Upper lobe of left lung (tissue), 6 donors: ENCODE data around the gene RGP1. TPM values are rescaled to one million over a fixed set of nuclear protein-coding genes. Genes with fewer than 3 reads are reported as not detected.
A peak's percentile ranks its signal among the peaks of the same experiment; 100 is the strongest.

ENCODE experiments used
- ATAC-seq, 2 donors: fragments of 200-7000 bp; cut with Tn5 transposase; one replicate each; pipeline ENCODE4 v1.9.1; 2022; ENCODE audit warnings: mild to moderate bottlenecking in 2 of 2, moderate library complexity in 2 of 2; ENCODE audit not compliant: low FRiP score in 2 of 2
- DNase-seq, 2 donors: peaks; one replicate each; pipeline ENCODE4 v3.0.0-alpha.2; 2019 to 2020
- H3K27ac ChIP-seq, 4 donors: fragments of 200-600 bp; sonication (generic); one replicate each; pipeline ENCODE4 v1.5.1; 2016 to 2019
- H3K27me3 ChIP-seq, 4 donors: fragments of 200-600 bp; sonication (generic); one replicate each; pipeline ENCODE4 v1.5.1; 2017 to 2019
- H3K36me3 ChIP-seq, 4 donors: fragments of 200-600 bp; sonication (generic); one replicate each; pipeline ENCODE4 v1.5.1; 2016 to 2019
- H3K4me1 ChIP-seq, 4 donors: fragments of 200-600 bp; sonication (generic); one replicate each; pipeline ENCODE4 v1.5.1; 2018 to 2019
- H3K4me3 ChIP-seq, 4 donors: fragments of 200-600 bp; sonication (generic); one replicate each; pipeline ENCODE4 v1.5.1; 2017 to 2019; ENCODE audit warnings: mild to moderate bottlenecking in 2 of 4, moderate library complexity in 1 of 4
- H3K9me3 ChIP-seq, 4 donors: fragments of 200-600 bp; sonication (generic); one replicate each; pipeline ENCODE4 v1.5.1; 2018 to 2019
- CTCF ChIP-seq, 6 experiments: fragments of 450-650 bp in 4 of 6; fragments of 200-600 bp in 2 of 6; sonication (generic) in 2 of 6; IDR thresholded peaks; one replicate each; pipeline ENCODE4 v1.5.1; 2016 to 2019; ENCODE audit warnings: antibody characterized with exemption in 6 of 6
- EP300 ChIP-seq, 4 donors: sonication (generic); formaldehyde crosslinking; IDR thresholded peaks; one replicate each; pipeline ENCODE4 v1.5.1; 2017; ENCODE audit warnings: antibody characterized with exemption in 4 of 4, control low read depth in 2 of 4
- POLR2A ChIP-seq, 4 donors: fragments of 450-650 bp; IDR thresholded peaks; one replicate each; pipeline ENCODE4 v1.5.1; 2016 to 2017; ENCODE audit warnings: antibody characterized with exemption in 4 of 4, mild to moderate bottlenecking in 2 of 4
- POLR2AphosphoS5 ChIP-seq, 2 donors: sonication (generic); formaldehyde crosslinking; IDR thresholded peaks; one replicate each; pipeline ENCODE4 v1.5.1; 2017; ENCODE audit warnings: antibody characterized with exemption in 2 of 2
- WGBS, 2 donors: methylation state at CpG; one replicate each; pipeline ENCODE4 v1.1.5; 2017 to 2018; 5-methylcytosine and 5-hydroxymethylcytosine counted together
- total RNA-seq, 6 donors: library from RNA; depleted of rRNA in 4 of 6; stranded (reverse); fragments of >200 nt in 4 of 6; gene quantifications; one replicate each; pipeline versions ENCODE4 v1.1.0 to v1.2.1, GENCODE V29; 2016 to 2021
- donor health status: DM: no; HTN: no; CAD: no; lungs with moderate emphysema.
- donor health status: DM: no; HTN: yes; CAD: no; lungs with severe emphysema.

RGP1 gene
- total RNA-seq, 6 donors from 2014 or later = 20.1 to 34.4 (median 23.5) TPM

GRCh38 chr9:35713578-35713977, 35.5 kb upstream of the RGP1 start:
- 89 to 93% methylated on average over 3 of the region's 3 CpGs for WGBS, 2 donors
- Histone ChIP-seq H3K9me3 (no peaks in the 10 kb centered on the region), H3K4me1 (no peaks in the 10 kb centered on the region), H3K27ac (no peak overlapping the region), H3K4me3 (no peak overlapping the region), H3K36me3 (peaks cover 85 to 98% (median 96%) of the 10 kb centered on the region in 4 donors), H3K27me3 (no peaks in the 10 kb centered on the region)
- DNase-seq (no peak), ATAC-seq (no peak)
- TF ChIP-seq EP300 (IDR thresholded peaks at IDR 0.05) (no peak), CTCF (IDR thresholded peaks at IDR 0.05) (no peak), POLR2AphosphoS5 (IDR thresholded peaks at IDR 0.05) (no peak), POLR2A (IDR thresholded peaks at IDR 0.05) (no peak)

GRCh38 chr9:35714123-35714522, 35.0 kb upstream of the RGP1 start:
- WGBS, 2 donors = 92 to 97% methylated on average over 5 to 6 of the region's 6 CpGs
- no peak overlapping the region for H3K4me3 ChIP-seq

GRCh38 chr9:35714579-35715252, 34.4 kb upstream of the RGP1 start:
- WGBS, 2 donors = 95 to 96% methylated on average over 10 to 13 of the region's 13 CpGs
- DNase-seq = peak in 1 of 2 donors; percentile 34
- no peak for TF ChIP-seq POLR2AphosphoS5 (IDR thresholded peaks at IDR 0.05)
- no peak for TF ChIP-seq CTCF (IDR thresholded peaks at IDR 0.05)
- no peak for TF ChIP-seq EP300 (IDR thresholded peaks at IDR 0.05)
- no peak for TF ChIP-seq POLR2A (IDR thresholded peaks at IDR 0.05)
- Histone ChIP-seq H3K27me3 (no peaks in the 10 kb centered on the region), H3K27ac (peak overlapping the region in 1 of 4 donors; percentile 18), H3K36me3 (peaks cover 90 to 100% (median 98%) of the 10 kb centered on the region in 4 donors), H3K9me3 (no peaks in the 10 kb centered on the region), H3K4me3 (no peak overlapping the region), H3K4me1 (no peaks in the 10 kb centered on the region)
- ATAC-seq = no peak

More at GRCh38 chr9:35714123-35714522, 35.0 kb upstream of the RGP1 start:
- Histone ChIP-seq H3K27me3 (no peaks in the 10 kb centered on the region), H3K9me3 (no peaks in the 10 kb centered on the region), H3K36me3 (peaks cover 88 to 98% (median 96%) of the 10 kb centered on the region in 4 donors), H3K27ac (no peak overlapping the region), H3K4me1 (no peaks in the 10 kb centered on the region)
- no peak for ATAC-seq
- no peak for DNase-seq
- TF ChIP-seq POLR2AphosphoS5 (IDR thresholded peaks at IDR 0.05) (no peak), CTCF (IDR thresholded peaks at IDR 0.05) (no peak), POLR2A (IDR thresholded peaks at IDR 0.05) (no peak), EP300 (IDR thresholded peaks at IDR 0.05) (no peak)

GRCh38 chr9:35716230-35716629, 32.9 kb upstream of the RGP1 start:
- no peaks in the 10 kb centered on the region for H3K9me3 ChIP-seq
- DNase-seq (no peak), ATAC-seq (no peak)
- peaks cover 94 to 100% (median 100%) of the 10 kb centered on the region in 4 donors for H3K36me3 ChIP-seq
- TF ChIP-seq POLR2AphosphoS5 (IDR thresholded peaks at IDR 0.05) = no peak
- TF ChIP-seq EP300 (IDR thresholded peaks at IDR 0.05) = no peak
- TF ChIP-seq POLR2A (IDR thresholded peaks at IDR 0.05) = no peak
- TF ChIP-seq CTCF (IDR thresholded peaks at IDR 0.05) = no peak
- no peaks in the 10 kb centered on the region for H3K4me1 ChIP-seq
- no peaks in the 10 kb centered on the region for H3K27me3 ChIP-seq
- WGBS, 2 donors = 90% methylated on average over 4 of the region's 4 CpGs
- H3K4me3 ChIP-seq = no peak overlapping the region
- H3K27ac ChIP-seq = no peak overlapping the region
